ENCODE data around the gene CD3G.

DNA sequence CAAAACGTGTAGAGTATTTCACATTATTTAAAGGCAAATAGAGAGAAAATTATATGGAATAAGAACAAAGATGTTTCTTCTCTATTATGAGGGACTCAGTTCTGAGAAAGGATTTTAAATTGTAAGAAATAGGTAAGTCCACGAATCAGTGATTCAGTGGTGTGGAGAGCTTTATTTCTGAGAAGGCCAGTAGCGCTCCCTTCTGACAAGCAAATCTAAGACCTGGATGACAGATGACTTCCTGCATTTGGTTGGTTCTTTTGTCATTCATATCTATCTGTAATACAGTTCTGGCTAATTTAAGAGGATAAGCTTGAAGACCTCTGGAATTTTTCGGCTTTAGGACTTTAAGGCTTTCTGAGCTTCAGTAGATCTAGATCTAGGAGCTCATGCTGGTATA, 32.6 kb upstream of the CD3G start:
- no peak for TF ChIP-seq POLR2A (IDR thresholded peaks at IDR 0.05; ENCODE audit: low read depth, low read length)
- TF ChIP-seq POLR2AphosphoS5 (IDR thresholded peaks at IDR 0.05; ENCODE audit: low read depth, low read length), result no peak

All from GM12892 (cell line).